GM19328 (cell line): ENCODE results near the gene HES1.
"Not testable (repeated sequence)": the region's sequence is repeated elsewhere in the genome, so short reads cannot be mapped to it uniquely, and the experiment has no call there.

Experiments used
- ATAC-seq: cut with Tn5 transposase; IDR thresholded peaks from one replicate; pipeline ENCODE4 v1.9.1; 2021; ENCODE audit warnings: mild to moderate bottlenecking, moderate library complexity; ENCODE audit not compliant: unreplicated experiment

The HES1 gene

DNA sequence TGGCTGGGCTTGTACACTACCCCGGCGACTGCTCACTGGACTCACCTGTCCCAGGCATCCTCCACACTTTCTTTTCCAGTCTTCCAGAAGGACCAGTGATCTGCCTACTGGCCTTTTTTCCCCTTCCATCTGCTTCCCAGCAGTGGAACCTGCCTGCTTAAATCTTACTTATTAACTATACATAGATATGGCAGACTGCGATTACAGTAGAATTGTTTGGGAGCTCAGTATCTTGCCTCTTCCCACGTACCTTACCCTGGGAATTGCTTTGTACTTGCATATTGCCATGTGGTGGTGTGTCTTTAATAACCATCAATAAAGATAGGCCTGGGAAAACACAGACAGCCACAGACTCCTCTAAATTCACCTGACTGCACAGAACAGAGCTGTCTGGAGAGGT is 11.8 kb upstream of the HES1 start:
- no peak for ATAC-seq

DNA sequence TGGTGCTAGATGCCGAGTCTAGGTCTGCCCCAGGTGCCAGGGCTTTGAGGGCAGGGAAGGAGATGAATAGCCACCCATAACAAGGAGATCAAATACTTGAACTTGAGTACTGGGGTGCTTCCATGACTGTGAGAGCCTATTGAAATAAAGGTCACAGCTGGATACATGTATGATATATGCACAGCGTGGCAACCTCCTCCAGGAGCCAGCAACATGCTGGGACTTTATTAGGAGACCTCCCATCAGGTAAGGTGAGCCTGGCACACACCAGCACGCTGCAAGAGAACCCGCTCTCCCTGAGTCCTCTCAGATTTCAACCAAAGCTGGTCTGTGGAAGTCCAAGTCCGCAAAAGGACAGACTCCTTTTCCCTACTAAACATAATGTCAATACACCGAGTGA is 10.5 kb upstream of the HES1 start:
- no peak for ATAC-seq

DNA sequence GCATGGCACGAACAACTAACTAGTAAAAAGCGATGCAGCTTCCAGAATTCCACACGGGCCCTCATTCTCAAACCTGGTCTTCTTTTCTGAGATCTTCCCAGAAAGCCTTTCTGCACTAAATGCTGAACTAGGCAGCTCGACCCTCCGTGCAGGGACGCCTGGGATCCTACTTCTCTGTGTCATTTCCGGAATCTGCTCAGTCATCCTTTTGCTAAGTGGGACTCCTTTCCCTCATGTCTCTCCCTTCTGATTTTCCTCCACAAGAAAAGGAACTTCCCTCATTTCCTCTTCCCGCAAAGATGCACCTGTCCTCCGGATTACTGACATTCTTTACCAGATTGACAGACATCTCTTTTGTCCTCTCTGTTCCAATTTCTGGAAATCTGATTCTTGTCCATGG is 9.2 kb upstream of the HES1 start:
- no peak for ATAC-seq

DNA sequence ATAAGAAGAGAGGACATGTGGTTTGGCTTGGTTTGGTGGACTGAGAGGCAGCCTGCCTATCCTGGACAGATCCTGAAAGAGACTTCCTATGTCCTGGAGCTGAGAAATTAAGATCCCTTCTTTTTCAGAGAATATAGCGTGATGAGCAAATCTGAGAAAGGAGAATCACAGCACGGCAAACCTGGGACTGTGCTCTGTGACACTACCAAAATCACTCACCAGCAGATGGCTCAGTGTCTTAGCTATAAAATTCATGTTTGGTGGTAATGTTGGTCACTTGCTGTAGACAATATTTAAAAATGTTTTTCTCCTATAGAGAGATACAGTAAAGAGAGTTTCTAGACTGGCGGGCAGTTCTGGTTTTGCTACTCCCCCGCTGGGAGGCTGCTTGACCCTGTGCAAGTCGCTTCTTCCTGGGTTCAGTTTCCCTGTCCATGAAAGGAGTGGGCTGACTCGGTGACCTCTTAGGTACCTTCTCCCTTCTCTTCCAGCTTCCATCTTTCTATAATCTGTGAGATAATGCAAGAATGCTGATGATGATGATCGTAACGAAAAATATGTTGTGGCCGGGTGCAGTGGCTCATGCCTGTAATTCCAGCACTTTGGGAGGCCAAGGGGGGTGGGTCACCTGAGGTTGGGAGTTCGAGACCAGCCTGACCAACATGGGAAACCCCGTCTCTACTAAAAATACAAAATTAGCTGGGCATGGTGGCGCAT is 7.6 kb upstream of the HES1 start:
- ATAC-seq: no peak

DNA sequence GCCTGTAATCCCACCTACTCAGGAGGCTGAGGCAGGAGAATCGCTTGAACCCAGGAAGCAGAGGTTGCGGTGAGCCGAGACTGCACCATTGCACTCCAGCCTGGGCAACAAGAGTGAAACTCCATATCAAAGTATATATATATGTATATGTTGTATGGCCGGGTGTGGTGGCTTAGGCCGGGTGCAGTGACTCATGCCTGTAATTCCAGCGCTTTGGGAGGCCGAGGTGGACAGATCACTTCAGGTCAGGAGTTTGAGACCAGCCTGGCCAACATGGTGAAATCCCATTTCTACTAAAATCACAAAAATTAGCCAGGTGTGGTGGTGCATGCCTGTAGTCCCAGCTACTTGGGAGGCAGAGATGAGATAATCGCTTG is 7.0 kb upstream of the HES1 start:
- ATAC-seq: not testable (repeated sequence)

DNA sequence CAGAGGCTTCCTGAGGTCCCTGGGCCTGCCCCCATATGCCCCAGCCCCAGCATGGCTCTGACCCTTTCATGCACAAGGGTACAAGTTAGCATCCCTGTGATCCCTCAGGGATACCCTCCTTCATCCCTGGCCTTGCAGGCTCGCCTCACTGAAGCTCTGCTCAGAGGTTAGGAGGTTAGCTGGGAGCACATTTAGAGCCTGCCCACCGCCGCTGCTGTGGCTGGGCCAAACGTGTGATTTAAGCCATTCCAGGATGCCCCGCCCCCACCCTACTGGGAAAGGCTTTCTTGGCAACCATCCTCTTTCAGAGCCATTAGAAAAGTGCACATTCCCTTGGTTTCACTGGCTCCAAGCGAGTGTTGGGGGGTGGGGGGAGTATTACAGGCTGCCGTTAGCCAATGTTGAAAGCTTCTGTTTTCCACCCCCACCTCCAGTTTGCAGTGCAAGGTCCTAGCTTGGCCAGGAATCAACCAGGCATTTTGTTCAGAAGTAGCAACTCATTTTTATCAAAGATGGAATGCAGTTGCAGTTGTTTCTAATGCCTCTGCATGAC is 6.3 kb upstream of the HES1 start:
- no peak for ATAC-seq

DNA sequence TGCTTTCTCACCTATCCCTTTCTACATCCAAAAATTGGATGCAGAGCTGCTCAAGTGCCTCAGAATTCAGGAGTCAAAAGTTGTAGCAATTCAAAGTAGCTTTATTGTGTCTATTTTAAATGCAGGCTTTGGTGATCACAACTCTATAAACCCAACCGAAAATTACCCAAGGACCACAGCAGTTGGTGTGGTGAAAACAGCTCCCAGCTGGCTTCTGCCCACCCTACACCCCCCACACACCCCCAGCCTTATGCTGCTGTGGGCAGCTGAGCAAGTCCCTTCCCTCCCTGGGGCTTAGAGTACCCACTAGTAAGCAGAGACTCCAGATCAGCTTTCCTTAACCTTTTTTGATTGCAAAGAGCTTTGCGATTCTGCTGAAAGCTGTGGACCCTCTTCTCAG is 5.8 kb upstream of the HES1 start:
- no peak for ATAC-seq

DNA sequence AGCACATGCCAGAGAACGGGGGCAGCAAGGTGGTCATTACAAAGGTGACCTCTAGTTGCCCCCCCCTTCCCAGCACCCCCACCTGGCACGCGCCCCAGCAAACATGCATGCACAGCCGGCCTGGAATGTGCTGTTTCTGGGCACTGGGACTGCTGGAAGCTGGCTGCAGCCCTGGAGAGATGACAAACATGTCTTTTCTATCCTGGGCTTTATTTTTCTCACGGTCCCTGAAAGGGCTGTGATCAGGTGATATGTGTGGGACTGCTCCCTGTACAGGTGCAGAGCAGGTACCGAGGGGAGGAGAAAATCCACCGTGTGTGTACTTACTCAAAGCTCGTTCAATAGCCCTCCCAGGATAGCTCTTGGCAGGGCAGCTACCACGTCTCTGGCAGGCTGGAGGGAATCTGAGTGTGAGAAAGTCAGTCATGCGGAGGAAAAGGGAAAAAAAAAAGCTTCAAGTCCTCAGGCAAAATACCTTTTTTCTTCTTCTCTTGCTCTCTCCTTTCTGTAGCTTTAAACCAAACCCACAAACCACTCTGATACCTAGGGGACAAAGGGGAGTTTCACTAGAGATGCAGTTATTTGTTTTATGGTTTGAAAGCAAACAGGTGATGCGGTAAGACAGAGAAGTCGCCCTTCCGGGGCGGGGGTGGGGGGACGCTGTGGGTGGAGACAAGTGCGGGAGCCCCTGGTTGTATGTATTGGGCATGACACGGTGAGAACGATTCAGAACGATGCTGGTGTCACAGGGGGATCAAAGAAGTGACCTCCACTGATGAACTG is 5.0 kb upstream of the HES1 start:
- peak; percentile 49 for ATAC-seq

DNA sequence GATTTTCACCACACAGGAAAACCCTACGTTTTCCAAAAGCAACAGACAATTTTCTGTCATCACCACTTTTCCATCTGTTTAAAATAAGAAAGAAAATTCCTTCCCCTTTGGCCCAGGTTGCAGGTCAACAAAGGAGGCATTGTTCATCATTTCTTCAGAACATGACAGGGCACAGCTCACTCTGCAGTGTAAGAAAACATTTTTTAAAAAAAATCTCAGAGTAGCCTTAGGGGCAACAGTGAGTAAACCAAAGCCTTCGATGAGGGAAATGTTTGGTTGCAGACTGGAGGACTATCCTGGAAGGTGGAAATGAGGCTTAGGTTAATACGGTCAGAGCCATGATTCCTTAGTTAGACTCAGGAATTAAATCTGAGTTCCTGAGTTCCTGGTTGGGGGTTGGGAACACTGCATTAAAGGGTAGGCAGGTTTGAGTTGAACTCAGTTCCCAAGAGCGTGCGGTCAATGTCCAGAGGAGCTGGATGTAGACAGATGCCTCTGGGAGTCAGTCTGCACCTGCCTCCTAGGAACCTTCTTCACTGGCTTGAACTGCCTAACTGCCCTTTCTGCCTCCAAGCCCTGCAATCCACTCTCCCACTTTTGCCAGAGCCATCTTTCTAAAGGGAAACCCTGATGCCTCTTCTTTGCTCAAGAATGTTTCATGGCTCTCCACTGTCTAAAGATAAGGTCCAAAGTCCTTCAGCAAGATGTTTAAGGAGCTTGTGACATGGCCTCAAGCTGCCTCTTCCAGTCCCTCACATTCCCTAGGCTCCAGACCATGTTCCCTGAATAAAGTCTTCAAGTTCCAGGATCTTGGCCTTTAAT is 3.3 kb upstream of the HES1 start:
- no peak for ATAC-seq

DNA sequence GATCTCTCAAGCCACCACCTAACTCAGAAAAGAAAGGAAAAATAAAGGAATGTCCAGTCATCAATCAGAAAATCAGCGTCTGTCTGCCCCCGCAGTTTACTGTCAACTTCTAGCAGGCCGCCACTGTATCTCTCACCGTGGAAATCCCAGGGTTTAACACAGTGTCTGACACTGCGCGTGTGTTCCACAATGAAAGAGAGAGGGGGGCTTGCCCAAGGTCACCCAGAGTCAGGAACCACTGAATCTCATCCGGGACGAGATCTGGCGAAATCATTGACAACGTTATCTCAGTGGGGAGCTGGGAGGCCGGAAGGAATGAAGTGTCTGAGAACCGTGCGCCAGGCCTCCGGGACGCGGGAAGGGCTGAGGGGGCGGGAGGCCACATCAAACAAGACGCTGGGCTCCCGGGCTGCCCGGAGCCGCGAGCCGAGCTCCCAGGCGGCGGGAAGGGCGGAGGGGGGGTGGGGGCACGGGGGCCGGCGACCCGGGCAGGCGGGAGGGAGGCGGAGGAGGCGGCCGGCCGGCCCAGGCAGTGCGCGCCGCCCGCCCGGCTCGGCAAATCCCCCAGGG is 2.2 kb upstream of the HES1 start:
- ATAC-seq: no peak

DNA sequence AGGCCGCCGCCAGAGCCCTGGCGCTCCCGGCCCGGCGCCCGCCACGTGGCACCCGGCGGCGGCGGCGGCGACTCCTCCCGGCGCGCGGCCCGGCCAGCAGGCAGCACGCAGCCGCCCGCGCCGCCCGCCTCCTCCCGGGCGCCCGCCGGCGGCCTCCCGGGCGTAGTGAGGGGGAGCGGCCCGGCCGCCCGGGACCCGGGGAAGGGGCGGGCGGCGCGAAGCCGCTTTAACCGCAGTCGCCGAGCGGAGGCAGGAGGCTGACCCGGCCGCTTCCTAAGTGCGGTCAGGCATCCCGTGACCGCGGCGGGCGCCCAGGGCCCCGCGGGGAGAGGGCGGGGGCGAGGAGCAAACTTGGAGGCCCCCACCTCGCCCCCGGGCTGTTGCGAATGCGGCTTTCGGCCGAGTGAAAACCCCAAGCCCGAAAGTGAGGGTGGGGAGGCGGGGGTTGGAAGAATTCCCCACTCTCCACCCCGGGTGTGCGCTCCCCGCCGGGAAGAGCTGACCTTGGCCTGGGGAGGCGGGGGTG is 1.7 kb upstream of the HES1 start:
- peak; percentile 15 for ATAC-seq

DNA sequence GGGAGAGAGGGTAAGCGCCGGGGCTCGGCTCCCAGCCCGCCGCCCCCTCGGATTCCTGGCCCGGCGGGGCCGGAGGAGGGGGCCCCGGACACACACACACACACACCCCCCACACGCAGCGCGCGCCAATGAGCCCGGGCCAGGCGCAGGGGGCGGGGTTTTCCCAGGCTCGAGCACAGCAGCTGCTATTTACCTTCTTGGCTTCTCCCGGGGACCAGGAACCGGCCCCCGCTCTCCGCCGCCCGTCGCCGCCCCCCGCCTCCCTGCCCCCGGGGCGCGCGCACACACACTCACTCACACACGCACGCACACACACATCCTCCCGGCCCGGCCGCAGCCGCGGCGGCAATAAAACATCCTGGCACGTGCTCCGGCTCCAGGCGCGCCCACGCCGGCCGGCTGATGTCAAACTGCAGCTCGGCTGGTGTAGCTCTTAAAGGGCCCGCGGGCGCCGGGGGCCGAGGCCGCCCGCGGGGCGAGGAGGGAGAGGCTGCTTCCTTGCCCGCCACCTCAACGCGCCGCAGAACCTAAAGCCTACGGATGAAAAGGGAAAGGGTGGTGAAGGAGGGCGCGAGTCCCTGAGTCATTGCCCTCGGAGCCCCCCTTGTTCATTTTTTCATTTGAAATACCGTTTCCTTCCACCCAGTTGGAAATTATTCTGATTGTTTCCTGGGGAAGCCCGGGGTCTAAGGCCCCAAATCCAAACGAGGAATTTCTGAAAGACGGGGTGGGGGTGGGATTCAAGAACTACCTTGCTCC is 1.0 kb upstream of the HES1 start:
- peak; percentile 47 for ATAC-seq

DNA sequence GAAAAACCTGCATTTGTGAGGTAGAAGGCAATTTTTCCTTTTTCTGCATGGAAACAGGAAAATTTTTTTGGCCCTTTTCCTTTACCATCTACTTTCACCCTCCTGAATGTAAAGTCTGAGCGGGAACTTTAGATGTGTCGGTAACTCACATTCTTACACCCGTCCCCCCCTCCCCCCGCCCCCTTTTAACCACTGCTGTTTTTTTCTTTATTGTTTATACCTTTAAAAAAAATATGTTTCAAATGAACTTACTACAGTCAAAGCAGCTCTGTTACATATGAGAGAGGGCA is 487 bp upstream of the HES1 start:
- ATAC-seq: no peak

DNA sequence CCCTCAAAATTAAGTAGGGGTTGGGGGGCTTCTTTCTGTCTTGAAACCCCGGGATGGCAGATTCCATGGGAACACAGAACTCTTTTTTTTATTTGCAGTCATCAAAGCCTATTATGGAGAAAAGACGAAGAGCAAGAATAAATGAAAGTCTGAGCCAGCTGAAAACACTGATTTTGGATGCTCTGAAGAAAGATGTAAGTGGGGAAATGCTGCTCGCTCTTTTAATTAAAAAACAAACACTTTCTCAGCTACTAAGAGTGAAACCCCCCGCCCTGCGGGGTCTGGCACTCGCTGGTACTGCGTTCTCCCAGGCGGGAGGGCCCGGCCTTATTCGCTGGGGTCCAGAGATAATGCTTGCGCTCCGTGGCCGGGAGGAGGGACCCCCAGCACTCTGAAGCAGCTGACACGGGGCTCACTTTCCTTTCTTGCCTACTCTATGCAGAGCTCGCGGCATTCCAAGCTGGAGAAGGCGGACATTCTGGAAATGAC is 615 bp downstream of the HES1 start:
- ATAC-seq: no peak

DNA sequence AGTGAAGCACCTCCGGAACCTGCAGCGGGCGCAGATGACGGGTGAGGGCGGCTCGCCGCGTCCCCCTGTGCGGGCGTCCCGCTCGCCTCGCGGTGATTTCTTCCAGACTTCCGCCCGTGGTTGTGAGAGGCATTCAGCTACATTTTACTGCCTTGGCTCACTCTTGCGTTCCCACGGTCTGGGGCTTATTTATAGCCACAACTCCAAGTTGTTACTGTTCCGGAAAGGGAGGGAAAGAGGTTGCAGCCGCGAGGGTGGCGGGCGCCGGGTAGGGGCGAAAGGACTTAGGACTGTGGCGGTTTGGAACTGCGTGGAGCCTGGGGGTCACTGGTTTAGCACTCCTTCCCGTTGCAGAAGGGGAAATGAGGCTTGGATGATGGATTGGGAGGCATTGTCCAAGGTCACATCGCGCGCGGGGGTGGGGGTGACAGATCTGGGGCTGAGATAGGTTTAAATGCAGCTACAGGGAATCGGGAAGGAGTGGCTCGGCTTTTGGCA is 1.1 kb downstream of the HES1 start:
- no peak for ATAC-seq

DNA sequence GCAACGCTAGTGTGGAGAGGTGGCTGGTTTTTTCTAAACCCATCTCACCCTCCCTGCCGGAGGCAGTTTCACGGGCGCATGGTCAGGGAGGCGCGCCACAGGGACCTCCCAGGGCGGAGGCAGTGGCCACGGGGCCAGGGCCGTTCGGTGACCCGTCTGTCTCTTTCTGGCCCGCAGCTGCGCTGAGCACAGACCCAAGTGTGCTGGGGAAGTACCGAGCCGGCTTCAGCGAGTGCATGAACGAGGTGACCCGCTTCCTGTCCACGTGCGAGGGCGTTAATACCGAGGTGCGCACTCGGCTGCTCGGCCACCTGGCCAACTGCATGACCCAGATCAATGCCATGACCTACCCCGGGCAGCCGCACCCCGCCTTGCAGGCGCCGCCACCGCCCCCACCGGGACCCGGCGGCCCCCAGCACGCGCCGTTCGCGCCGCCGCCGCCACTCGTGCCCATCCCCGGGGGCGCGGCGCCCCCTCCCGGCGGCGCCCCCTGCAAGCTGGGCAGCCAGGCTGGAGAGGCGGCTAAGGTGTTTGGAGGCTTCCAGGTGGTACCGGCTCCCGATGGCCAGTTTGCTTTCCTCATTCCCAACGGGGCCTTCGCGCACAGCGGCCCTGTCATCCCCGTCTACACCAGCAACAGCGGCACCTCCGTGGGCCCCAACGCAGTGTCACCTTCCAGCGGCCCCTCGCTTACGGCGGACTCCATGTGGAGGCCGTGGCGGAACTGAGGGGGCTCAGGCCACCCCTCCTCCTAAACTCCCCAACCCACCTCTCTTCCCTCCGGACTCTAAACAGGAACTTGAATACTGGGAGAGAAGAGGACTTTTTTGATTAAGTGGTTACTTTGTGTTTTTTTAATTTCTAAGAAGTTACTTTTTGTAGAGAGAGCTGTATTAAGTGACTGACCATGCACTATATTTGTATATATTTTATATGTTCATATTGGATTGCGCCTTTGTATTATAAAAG is 1.8 kb downstream of the HES1 start:
- ATAC-seq: no peak

DNA sequence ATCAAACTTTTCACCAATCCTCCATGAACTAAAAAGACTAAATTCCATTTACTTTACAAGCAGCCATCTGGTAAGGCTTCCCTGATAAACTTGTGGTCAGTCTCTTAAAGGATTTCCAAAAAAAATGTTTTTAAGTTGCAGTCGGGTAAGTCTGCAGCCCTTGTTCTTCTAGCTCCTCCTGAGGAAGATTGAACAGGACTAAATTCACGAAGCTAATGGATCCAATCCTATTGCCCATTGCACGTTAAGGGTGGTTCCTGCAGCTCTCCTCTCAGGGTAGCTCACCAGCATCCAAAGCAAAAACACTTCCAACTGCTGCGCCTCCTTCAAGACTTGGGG is 2.8 kb downstream of the HES1 start:
- no peak for ATAC-seq

DNA sequence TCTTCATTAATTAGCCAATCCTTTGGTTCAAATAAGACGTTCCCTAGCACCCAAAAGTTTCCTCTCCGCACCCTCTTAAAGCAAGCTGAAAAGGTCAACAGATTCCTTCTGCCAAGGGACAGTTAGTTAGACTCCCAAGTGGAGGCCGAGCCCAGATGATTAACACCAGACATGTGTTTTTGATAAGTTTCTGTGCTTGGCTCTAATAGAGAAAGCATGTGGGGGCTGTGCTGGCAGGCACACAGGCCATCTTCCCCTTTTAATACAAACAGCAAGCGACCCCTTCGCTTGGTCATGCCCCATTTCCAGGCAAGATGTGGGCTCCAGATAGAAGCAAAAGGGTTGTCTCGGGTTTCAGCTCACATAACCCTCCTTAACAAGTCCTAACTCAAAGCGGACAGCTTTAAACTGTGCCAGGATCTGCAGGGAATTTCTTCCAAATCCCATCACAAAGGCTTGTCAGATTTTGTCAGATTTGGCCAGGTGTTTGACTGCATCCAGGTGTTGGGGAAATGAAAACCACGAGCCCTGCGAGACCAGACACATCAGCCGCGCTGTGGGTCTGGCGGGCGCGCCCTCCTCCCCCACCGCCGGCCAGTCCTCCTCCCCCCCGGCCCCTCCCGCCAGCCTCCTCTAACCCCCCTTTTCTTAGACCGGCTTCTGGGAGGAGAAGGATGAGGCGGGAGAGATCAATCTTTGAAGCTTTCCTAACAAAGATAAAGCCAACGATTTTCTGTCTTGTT is 3.3 kb downstream of the HES1 start:
- ATAC-seq: no peak
